ENCODE results near the gene MYOZ3.

Gene MYOZ3

DNA sequence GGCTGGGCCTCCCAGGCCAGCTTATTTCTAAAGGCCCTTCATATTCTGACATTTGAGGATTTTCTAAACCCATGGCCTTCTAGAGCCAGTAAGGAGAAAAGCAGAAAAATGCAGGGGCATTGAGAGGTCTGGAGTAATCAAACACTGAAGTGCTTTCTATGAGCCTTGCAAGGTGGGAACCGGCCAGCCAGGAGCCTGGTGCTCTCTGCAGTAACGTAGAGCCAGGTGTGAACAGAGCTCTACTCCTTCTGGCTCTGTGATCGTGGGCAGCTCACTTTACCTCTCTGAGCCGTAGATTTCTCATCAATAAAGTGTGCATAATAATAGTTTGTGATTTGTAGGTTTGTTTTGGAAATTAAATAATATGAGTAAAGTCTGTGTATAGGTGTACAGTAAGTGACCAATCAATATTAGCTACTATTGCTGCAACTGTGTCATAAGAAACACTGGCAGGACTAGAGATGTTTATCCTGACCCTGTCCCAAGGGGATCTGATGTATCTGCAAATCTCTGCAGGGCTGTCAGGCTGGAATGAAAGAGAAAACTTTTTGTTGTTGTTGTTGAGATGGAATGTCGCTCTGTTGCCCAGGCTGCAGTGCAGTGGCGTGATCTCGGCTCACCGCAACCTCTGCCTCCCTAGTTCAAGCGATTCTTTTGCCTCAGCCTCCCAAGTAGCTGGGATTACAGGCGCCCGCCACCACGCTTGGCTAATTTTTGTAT lies 17.9 kb upstream of the MYOZ3 start:
- no peak for DNase-seq

DNA sequence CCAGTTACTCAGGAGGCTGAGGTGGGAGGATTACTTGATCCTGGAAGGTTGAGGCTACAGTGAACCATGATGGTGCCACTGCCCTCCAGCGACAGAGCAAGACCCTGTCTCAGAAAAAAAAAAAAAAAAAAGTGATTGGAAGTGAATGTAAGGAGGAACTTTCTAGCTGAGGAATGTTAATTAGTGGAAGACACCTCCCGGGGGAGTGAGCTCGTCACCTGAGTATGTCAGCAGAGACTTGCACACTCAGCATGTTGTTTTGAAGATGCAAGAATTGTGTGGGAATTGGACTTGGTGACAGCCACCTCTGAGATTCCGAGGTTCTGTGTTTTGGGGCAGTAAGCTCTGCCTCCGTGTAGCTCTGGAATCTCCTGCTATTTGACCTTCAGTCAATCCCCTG lies 17.0 kb upstream of the MYOZ3 start:
- no peak for DNase-seq

DNA sequence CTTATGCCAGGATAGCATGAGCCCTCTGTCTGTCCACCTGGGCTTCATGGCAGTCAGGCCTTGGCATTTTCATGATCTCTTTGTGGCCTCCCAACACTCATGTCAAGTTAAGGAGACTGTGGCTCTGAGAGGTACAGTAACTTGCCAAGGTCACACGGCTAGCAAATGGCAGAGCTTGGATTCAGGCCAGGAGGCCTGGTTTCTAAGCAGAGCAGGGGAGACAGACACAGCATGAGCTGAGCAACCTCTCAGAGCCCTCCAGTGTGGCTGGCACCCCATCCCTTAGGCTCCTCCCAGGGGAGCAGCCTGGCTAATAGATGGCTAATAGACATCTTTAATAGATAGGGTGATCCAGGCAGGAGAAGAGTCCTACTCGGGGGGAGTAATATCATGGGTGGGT lies 16.5 kb upstream of the MYOZ3 start:
- no peak for DNase-seq

DNA sequence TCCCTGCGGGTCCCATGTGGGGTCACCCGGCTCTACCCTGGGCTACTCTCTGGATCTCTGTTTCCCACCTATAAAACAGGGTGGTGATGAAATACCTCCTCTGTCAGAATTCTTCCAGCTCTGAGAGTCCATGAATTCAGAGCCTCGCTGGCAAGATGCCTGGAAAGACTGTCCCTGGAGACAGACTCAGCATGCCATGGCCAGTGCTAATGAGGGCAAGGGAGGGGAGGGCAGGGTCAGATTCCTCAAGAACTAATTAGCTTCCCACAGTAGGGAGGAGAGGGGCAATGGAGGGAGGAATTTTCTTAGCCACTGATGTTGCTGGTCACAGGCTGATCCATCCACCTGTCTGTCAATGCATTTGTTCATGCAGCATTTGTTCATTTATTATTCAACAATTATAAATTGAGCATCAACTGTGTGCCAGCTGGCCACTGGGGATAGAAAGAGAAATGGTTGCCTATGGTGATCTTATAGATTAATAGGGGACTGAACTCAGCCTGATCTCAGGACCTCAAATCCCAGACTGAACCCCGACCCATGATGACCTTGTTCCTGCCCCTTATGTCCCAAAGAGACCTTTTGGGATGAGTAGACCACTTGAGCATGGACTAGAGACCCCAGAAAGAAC lies 15.9 kb upstream of the MYOZ3 start:
- no peak for DNase-seq

DNA sequence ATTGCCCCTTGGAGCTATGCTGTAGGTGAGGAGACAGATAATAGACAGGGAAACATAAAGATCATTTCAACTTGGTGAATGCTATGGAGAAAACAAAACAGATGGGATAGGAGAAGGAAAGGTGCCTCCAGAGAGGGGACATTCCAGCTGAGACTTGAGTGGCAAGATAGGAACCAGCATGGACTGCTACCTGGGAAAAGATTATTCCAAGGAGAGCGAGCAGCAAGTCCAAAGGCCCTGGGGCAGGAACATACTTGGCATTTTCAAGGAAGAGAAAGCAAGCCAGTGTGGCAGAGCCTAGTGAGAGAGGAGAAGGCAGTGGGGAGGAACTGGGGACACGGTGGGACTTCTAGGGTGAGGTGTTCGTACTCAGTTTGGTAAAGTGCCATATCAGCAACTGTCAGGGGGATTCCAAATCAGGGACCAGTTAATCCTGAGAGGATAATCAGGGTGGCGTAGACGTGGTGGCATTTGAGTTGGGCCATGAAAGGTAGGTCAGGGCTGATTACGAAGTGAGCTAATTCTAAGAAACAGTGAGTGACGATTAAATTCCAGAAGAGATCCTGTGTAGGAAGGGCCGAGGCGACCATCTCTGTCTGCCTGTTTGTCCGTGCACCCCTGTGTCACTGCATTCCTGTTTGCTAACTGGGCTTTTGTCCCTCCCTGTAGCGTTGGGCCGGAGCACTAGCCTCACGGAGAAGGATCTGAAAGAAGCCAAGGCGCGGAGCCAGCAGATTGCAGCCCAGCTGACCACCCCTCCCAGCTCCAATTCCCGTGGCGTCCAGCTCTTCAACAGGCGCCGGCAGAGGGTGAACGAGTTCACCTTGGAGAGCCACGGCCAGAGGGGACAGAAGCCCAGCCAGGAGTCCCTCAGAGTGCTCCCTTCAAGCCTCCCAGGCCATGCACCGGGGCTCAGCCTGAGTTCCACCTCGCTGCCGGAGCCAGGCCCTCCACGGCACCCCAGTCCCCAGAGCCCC lies 13.5 kb upstream of the MYOZ3 start:
- no peak for DNase-seq

DNA sequence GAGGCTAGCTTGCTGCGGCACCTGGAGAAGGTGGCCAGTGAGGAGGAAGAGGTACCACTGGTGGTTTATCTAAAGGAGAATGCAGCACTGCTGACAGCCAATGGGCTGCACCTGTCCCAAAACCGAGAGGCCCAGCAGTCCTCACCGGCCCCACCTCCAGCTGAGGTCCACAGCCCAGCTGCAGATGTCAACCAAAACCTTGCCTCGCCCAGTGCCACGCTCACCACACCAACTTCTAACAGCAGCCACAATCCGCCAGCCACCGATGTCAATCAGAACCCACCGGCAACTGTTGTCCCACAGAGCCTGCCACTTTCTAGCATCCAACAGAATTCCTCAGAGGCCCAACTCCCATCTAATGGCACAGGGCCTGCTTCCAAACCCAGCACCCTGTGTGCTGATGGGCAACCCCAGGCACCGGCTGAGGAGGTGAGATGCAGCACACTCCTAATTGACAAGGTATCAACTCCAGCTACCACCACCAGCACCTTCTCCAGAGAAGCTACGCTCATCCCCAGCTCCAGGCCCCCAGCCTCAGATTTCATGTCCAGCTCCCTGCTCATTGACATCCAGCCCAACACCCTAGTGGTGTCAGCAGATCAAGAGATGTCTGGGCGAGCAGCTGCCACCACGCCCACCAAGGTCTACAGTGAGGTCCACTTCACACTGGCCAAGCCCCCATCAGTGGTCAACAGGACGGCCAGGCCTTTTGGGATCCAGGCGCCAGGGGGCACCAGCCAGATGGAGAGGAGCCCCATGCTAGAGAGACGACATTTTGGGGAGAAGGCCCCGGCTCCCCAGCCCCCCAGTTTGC lies 12.6 kb upstream of the MYOZ3 start:
- DNase-seq: no peak

DNA sequence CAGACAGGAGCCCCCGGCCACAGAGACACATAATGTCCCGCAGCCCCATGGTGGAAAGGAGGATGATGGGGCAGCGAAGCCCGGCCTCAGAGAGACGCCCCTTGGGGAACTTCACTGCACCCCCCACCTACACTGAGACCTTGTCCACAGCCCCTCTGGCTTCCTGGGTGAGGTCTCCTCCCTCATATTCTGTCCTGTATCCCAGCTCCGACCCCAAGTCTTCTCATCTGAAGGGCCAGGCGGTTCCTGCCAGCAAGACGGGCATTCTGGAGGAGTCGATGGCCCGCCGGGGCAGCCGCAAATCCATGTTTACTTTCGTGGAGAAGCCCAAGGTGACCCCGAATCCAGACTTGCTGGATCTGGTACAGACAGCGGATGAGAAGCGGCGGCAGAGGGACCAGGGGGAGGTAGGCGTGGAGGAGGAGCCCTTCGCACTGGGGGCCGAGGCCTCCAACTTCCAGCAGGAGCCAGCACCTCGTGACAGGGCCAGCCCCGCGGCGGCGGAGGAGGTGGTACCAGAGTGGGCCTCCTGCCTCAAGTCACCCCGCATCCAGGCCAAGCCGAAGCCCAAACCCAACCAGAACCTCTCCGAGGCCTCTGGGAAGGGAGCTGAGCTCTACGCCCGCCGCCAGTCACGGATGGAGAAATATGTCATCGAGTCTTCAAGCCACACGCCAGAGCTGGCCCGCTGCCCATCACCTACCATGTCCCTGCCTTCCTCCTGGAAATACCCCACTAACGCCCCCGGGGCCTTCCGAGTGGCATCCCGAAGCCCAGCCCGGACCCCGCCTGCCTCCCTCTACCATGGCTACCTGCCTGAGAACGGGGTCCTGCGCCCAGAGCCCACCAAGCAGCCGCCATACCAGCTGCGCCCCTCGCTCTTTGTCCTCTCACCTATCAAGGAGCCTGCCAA lies 11.7 kb upstream of the MYOZ3 start:
- no peak for DNase-seq

DNA sequence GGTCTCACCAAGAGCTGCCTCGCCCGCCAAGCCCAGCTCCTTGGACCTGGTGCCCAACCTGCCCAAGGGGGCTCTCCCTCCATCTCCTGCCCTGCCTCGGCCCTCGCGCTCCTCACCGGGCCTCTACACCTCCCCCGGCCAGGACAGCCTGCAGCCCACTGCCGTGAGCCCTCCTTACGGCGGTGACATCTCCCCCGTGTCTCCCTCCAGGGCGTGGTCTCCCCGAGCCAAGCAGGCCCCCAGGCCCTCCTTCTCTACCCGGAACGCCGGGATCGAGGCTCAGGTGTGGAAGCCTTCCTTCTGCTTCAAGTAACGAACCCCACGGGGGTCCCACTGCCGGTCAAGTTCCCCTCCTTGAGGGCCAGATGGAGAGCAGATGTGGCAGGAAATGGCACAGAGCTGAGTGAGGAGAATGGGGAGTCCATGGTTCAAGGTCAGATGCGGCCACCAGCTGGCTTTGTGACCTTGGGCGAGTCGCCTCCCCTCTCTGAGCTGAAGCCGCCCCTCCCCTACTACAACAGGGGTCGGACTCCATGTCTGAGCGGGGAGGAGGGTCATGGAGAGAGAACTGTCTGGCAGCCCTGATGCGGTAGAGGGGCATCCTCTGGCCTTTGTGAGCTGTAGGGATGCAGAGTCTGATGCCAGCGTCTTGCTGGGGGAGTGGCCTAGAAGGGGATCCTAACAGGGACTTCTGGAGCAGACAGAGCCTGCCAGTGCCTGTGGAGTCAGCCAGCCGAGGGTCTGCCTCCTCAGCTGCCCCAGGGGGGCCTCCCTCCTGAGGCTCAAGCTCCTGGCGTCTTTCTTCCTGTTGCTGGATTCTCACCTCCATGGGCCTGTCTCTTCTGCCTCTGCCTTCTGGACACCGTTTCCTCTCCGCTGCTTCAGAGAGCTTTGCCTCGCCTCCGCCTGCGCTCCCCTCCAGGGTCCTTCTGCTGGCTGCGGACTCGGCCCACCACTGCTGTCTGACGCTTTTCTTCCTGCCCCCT lies 10.7 kb upstream of the MYOZ3 start:
- DNase-seq: no peak

DNA sequence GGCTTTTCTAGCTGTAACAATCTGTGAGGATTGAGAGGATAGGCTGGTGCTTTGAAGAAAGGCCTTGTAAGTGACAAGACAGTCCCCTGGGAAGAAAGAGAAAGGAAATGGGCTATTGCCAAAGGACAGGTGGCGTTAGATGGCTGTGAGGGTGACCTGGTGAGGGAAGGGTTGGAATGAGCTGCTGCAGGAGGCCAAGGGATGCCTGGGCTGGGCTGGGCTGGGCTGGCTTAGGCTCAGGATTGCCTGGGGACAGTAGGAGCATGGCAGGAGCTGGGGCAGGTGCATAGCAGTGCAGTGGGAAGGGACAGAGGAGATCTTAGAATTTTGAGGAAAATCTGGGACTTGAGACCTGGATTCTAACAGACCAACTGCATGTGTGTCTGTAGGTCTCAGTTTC lies 9.7 kb upstream of the MYOZ3 start:
- DNase-seq: no peak

DNA sequence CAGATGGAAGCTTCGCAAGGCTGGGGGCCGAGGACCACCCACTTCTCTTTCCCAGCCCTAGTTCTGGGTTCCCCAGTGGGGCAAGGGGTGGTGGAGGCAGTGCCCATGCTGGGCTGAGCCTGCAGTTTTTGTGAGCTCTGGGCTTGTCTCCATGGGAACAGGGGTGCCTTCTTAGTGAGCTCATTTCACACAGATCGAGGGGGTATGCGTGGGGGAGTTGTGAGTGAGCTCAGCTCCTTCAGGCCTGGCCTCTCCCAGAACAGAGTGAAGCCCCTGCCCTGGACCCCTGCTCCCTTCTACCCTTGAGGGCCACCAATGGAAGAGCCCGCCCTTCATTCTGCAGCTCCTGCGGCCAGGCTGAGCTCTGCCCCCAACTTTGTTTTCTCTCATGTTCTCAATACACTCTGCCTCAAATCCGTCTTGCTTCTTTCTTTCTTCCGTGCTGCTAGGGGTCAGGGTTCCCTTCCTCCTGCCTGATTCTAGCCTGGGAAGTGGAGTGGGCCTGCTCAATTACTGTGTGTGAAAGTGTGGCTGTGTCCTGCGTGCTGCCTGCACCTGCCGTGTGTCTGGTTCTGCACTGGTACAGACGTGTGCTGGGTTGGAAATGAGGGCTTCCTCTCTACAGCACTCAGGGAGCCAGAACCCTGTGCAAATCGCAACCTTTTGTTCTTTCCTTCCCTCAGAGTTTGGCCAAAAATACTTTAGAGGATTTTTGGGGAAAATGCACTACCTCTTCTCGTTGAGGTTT lies 9.0 kb upstream of the MYOZ3 start:
- DNase-seq: no peak

DNA sequence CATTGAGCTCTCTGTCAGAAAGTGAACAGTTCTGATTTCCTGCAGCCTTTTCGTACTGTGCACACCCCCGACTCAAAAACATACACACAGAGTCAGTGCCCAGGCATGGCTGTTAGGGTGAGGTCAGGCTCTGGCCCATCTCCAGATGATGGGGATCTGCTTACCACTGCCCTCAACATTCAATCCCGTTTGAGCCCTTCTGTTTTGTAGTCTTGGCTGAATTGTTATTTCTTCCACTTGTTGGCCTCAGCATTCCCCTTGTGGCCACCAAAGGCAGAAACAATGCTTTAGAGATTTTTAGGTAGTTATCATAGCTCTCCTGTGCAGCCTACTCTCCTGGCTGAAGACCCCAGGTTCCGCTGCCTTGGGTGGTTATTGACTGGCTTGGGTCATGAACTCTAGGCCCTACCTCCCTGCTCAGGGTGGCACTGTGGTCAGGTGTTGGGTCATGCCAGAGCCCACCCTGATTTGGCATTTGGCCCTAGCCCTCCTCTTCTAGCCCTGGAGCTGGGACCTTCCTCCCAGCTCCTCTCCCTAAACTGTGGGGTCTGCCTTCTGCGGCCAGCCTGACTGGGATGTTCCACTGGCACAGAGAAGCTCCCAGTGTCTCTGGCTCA lies 7.8 kb upstream of the MYOZ3 start:
- no peak for DNase-seq

DNA sequence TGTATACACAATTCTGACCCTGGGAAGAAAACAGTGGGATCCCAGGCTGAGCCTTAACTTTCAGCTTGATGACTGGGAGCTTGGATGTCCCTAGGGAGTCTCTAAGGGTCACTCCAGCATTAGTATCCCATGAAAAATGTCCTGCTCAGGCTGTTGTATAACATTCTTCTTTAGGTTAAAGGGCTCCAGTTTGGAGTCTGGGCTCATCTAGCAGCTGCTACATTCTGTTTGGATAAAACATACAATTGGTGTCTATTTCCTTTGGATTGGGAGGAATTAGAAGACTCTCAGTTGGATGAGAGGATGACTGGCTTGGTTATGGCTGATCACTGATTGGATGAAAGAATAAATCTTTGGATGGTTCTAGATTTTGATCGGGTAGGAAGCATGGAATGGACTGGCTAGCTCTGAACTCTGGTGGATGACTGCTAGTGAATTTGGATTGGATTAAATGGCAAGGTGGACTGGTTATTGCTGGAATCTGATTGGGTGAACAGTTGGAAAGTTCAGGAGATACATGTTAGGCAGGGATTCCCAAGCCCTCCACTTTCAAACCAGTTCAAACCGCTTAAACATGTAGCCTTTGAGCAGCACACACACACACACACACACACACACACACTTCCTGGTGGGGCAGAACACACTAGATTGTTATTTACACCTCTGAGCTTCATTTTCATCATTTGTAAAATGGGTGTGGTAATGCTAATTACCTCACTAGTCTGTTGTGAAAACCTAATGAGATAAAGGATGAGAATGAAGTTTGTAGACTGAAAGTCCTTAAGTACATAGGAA lies 7.1 kb upstream of the MYOZ3 start:
- no peak for DNase-seq

DNA sequence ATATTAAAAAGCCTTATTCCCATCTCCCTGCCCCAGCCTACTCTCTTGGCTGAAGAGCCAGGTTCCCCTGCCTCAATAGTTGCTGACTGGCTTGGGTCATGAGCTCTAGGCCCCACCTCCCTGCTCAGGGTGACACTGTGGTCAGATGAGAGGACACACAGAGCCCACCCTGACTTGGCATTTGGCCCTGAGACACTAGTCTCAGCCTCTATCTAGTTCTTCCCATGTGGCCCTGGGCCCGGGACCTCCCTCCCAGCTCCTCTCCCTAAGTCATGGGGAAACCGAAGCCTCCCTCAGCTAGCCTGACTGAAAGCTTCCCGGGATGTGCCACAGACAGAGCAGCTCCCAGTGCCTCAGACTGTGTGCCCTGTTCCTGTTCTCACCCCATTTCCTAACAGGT lies 5.8 kb upstream of the MYOZ3 start:
- DNase-seq: no peak

DNA sequence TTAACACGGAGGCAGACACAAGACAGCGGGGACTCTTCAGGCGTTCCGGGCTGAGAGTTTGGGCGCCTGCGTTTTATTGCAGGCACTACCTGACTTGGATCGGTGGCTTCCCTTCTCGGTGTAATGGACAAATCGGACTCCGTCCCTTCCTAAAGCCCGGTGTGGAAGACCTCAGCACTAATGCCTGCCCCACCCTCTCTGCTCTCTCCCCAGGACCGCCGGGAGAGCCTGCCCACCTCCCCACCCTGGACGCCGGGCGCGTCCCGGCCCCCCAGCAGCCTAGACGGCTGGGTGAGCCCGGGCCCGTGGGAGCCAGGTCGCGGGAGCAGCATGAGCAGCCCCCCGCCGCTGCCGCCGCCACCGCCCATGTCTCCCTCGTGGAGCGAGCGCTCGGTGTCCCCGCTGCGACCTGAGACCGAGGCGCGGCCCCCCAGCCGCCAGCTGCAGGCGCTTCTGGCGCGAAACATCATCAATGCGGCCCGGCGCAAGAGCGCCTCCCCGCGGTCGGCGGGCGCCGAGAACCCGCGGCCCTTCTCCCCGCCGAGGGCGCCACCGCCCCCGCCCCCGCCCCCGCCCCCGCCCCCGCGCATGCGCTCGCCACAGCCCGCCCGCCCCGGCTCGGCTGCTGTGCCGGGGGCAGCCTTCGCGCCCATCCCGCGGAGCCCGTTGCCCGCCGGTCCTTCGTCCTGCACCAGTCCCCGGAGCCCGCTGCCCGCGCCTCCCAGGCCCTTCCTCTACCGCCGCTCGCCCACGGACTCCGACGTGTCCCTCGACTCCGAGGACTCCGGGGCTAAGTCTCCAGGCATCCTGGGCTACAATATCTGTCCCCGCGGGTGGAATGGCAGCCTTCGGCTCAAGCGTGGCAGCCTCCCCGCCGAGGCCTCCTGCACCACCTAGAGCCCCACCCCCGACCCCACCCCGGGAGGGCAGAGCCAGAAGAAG lies 4.6 kb upstream of the MYOZ3 start:
- peak; percentile 67 for DNase-seq

DNA sequence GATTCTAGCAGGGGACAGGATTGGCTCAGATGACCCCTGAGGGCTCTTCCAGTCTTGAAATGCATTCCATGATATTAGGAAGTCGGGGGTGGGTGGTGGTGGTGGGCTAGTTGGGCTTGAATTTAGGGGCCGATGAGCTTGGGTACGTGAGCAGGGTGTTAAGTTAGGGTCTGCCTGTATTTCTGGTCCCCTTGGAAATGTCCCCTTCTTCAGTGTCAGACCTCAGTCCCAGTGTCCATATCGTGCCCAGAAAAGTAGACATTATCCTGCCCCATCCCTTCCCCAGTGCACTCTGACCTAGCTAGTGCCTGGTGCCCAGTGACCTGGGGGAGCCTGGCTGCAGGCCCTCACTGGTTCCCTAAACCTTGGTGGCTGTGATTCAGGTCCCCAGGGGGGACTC lies 2.9 kb upstream of the MYOZ3 start:
- no peak for DNase-seq

DNA sequence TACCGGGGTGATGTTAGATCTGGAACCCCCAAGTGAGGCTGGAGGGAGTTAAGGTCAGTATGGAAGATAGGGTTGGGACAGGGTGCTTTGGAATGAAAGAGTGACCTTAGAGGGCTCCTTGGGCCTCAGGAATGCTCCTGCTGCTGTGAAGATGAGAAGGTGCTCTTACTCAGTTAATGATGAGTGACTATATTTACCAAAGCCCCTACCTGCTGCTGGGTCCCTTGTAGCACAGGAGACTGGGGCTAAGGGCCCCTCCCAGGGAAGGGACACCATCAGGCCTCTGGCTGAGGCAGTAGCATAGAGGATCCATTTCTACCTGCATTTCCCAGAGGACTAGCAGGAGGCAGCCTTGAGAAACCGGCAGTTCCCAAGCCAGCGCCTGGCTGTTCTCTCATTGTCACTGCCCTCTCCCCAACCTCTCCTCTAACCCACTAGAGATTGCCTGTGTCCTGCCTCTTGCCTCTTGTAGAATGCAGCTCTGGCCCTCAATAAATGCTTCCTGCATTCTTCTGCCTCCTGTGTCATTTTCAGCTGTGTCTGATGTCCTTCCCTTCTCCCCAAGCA lies 2.3 kb upstream of the MYOZ3 start:
- no peak for DNase-seq

Measured in NCI-H146 (cell line).